Adrenal gland (tissue), 12 donors: ENCODE data around the gene PACRG. TPM values are rescaled to one million over a fixed set of nuclear protein-coding genes. Genes with fewer than 3 reads are reported as not detected.

Experiments used
- DNase-seq, 7 donors: peaks; one replicate each; pipeline ENCODE4 v3.0.0-alpha.2; 2019 to 2020
- H3K27ac ChIP-seq, 5 donors: fragments of 200-600 bp; sonication (generic) in 4 of 5; 1 replicate in 3 of 5; 2 replicates in 2 of 5; pipeline versions ENCODE4 v1.5.1 to v1.8.0; 2016 to 2020; ENCODE audit warnings: mild to moderate bottlenecking in 1 of 5
- H3K27me3 ChIP-seq: fragments of 200-600 bp; 2 replicates; pipeline ENCODE4 v1.8.0; 2021
- H3K36me3 ChIP-seq, 2 donors: fragments of 200-600 bp; replicated peaks in 1 of 2; 1 replicate in 1 of 2; 2 replicates in 1 of 2; pipeline versions ENCODE4 v1.5.1 to v1.8.0; 2018 to 2022
- H3K4me1 ChIP-seq, 2 donors: fragments of 200-600 bp; replicated peaks in 1 of 2; 1 replicate in 1 of 2; 2 replicates in 1 of 2; pipeline versions ENCODE4 v1.5.1 to v1.8.0; 2018 to 2021
- H3K4me3 ChIP-seq, 4 donors: fragments of 200-600 bp; sonication (generic) in 3 of 4; one replicate each; pipeline ENCODE4 v1.5.1; 2016 to 2018
- H3K9me3 ChIP-seq, 3 donors: fragments of 200-600 bp; sonication (generic) in 1 of 3; replicated peaks in 1 of 3; 1 replicate in 2 of 3; 2 replicates in 1 of 3; pipeline versions ENCODE4 v1.5.1 to v1.8.0; 2016 to 2021
- CTCF ChIP-seq, 6 experiments: fragments of 450-650 bp in 4 of 6; fragments of 200-600 bp in 2 of 6; sonication (generic) in 1 of 6; IDR thresholded peaks; 1 replicate in 5 of 6; 2 replicates in 1 of 6; pipeline versions ENCODE4 v1.5.1 to v1.8.0; 2016 to 2021; ENCODE audit warnings: antibody characterized with exemption in 6 of 6, mild to moderate bottlenecking in 2 of 6, moderate library complexity in 1 of 6
- POLR2A ChIP-seq, 2 donors: fragments of 450-650 bp; IDR thresholded peaks; one replicate each; pipeline ENCODE4 v1.6.1; 2017; ENCODE audit warnings: antibody characterized with exemption in 2 of 2, mild to moderate bottlenecking in 2 of 2, moderate library complexity in 1 of 2
- WGBS, 4 donors: extraction: QIAGEN DNeasy Blood & Tissue Kit in 2 of 4; methylation state at CpG; one replicate each; pipeline versions ENCODE4 v1.1.5 to v1.1.7; 2013 to 2017; 5-methylcytosine and 5-hydroxymethylcytosine counted together
- intact Hi-C, 2 donors: fragments of 100-400 bp; cut with DNase I; formaldehyde crosslinking; loops; one replicate each; pipeline versions ENCODE4 v1.14.1 to v1.15.0; 2022 to 2023
- polyA plus RNA-seq, 3 donors: library from polyadenylated mRNA; stranded (reverse); fragments of 200-250 nt in 2 of 3; fragments of 350-450 nt in 1 of 3; fragmentation: Illumina TruSeq in 1 of 3; extraction: RNeasy Lipid Tissue Mini Kit (QIAGEN cat#74804) in 1 of 3; gene quantifications; one replicate each; pipeline ENCODE4 v1.2.3, GENCODE V29; 2013 to 2014
- total RNA-seq, 9 donors: library from RNA; depleted of rRNA in 4 of 9; stranded (reverse); fragments of >200 nt in 4 of 9; fragments of 120-200 nt in 1 of 9; fragmentation: NEBNext Ultra II Directional in 1 of 9; extraction: Animal tissue kit (Norgen Biotek cat#: 25700) in 1 of 9; gene quantifications; one replicate each; pipeline versions ENCODE4 v1.1.0 to v1.2.4, GENCODE V29; 2013 to 2023
- donor health status: healthy with polysubstance abuse.
- donor health status: Bipolar disorder and iron deficiency.
- donor health status: DM: yes; HTN: yes; CAD: no.
- donor health status: DM: no; HTN: no; CAD: no.
- donor health status: DM: no; HTN: no; CAD: no.
- donor health status: DM: yes; HTN: yes; CAD: no.

Gene PACRG
- total and polyA plus RNA-seq, 12 donors: 0.18 to 6.1 (median 1.4) TPM

GRCh38 chr6:163259689-163260088 is 531.9 kb downstream of the PACRG start:
- Histone ChIP-seq H3K27me3 (no peaks in the 10 kb centered on the region), H3K9me3 (no peaks in the 10 kb centered on the region), H3K4me1 (no peaks in the 10 kb centered on the region), H3K36me3 (no peaks in the 10 kb centered on the region), H3K27ac (no peak overlapping the region), H3K4me3 (peak overlapping the region in 1 of 4 donors; percentile 33)
- no peak for DNase-seq
- WGBS, 4 donors: 66 to 82% (median 74%) methylated on average over 8 of the region's 8 CpGs
- intact Hi-C loops: no loop called here
- TF ChIP-seq POLR2A (IDR thresholded peaks at IDR 0.05) (no peak), CTCF (IDR thresholded peaks at IDR 0.05) (no peak)

- peak overlapping the region in 1 of 4 donors; percentile 33 for H3K4me3 ChIP-seq
- WGBS, 4 donors: 7 to 38% (median 10%) methylated on average over 21 of the region's 21 CpGs
- no peaks in the 10 kb centered on the region for H3K4me1 ChIP-seq
- H3K9me3 ChIP-seq: no peaks in the 10 kb centered on the region
- H3K27ac ChIP-seq: peak overlapping the region in 1 of 5 donors; percentile 32
- no peak for TF ChIP-seq CTCF (IDR thresholded peaks at IDR 0.05)
- no peak for TF ChIP-seq POLR2A (IDR thresholded peaks at IDR 0.05)
- intact Hi-C loops: no loop called here
- H3K36me3 ChIP-seq: no peaks in the 10 kb centered on the region
- no peaks in the 10 kb centered on the region for H3K27me3 ChIP-seq
- DNase-seq: peak in 3 of 7 donors; percentile 16 to 30 (median 26)
These were observed 532.5 kb downstream of the PACRG start for GRCh38 chr6:163260111-163260895.

- H3K36me3 ChIP-seq: no peaks in the 10 kb centered on the region
- intact Hi-C loops: no loop called here
These were observed 533.1 kb downstream of the PACRG start for GRCh38 chr6:163260911-163261310.

GRCh38 chr6:163261361-163261760 is 533.6 kb downstream of the PACRG start:
- intact Hi-C loops: no loop called here
- no peaks in the 10 kb centered on the region for H3K4me1 ChIP-seq
- H3K4me3 ChIP-seq: no peak overlapping the region
- DNase-seq: no peak
- no peaks in the 10 kb centered on the region for H3K9me3 ChIP-seq
- no peaks in the 10 kb centered on the region for H3K27me3 ChIP-seq
- TF ChIP-seq POLR2A (IDR thresholded peaks at IDR 0.05): no peak
- no peak for TF ChIP-seq CTCF (IDR thresholded peaks at IDR 0.05)
- no peak overlapping the region for H3K27ac ChIP-seq
- no peaks in the 10 kb centered on the region for H3K36me3 ChIP-seq
- WGBS, 4 donors: 78 to 88% (median 85%) methylated on average over 4 of the region's 4 CpGs

More at GRCh38 chr6:163260911-163261310, 533.1 kb downstream of the PACRG start:
- Histone ChIP-seq H3K9me3 (no peaks in the 10 kb centered on the region), H3K4me1 (no peaks in the 10 kb centered on the region), H3K27ac (no peak overlapping the region), H3K4me3 (peak overlapping the region in 1 of 4 donors; percentile 33), H3K27me3 (no peaks in the 10 kb centered on the region)
- 31 to 37% (median 35%) methylated on average over 8 of the region's 8 CpGs for WGBS, 4 donors
- TF ChIP-seq POLR2A (IDR thresholded peaks at IDR 0.05) (no peak), CTCF (IDR thresholded peaks at IDR 0.05) (no peak)
- no peak for DNase-seq
